Loucy (cell line): ENCODE data around the gene DNAJC1.

Source experiments
- CTCF ChIP-seq: fragments of 200-600 bp; sonication (generic); conservative IDR thresholded peaks from 2 replicates; pipeline ENCODE4 v1.5.1; 2014; ENCODE audit warnings: mild to moderate bottlenecking, antibody characterized with exemption, low read length
- EZH2phosphoT487 ChIP-seq: fragments of 200-600 bp; IDR thresholded peaks from 2 replicates; pipeline ENCODE4 v1.6.1; 2018; ENCODE audit warnings: antibody characterized with exemption, mild to moderate bottlenecking, moderate library complexity, borderline replicate concordance

- TF ChIP-seq CTCF (no peak), EZH2phosphoT487 (no peak)
Measured at GRCh38 chr10:21888959-21889358, 114.6 kb downstream of the DNAJC1 start.
